Glomerular endothelial cell (primary cell): Measurements from ENCODE around the gene OR4A5. TPM values are rescaled to one million over a fixed set of nuclear protein-coding genes. Genes with fewer than 3 reads are reported as not detected.
"Not testable (repeated sequence)": the region's sequence is repeated elsewhere in the genome, so short reads cannot be mapped to it uniquely, and the experiment has no call there.

ENCODE experiments used
- DNase-seq: peaks from one replicate; pipeline ENCODE4 v3.0.0-alpha.2; 2011; ENCODE audit warnings: low read depth, low spot score; ENCODE audit errors: extremely low read depth
- total RNA-seq: library from RNA; depleted of rRNA; stranded (reverse); fragments of >200 nt; gene quantifications from 2 replicates; pipeline ENCODE4 v1.2.3, GENCODE V29; 2015

OR4A5 gene, protein sequence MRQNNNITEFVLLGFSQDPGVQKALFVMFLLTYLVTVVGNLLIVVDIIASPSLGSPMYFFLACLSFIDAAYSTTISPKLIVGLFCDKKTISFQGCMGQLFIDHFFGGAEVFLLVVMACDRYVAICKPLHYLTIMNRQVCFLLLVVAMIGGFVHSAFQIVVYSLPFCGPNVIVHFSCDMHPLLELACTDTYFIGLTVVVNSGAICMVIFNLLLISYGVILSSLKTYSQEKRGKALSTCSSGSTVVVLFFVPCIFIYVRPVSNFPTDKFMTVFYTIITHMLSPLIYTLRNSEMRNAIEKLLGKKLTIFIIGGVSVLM
- not detected in 2 replicates for total RNA-seq

DNA sequence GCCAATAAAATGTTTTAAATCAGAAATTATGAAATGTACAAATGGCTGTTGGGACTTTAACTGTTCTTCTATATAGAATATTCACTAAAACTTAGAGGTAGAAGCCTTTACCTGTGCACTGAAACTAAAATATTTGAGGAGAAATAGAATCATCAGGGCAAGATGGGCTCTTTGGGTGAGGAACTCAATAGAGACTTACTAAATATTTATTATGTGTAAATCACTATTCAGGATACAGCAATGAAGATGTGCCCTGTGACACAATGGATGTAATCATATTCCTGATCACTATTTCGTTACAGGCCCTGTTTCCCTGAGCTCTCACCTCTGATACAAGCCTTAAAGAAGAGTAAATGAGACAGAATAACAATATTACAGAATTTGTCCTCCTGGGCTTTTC, at the start of gene OR4A5:
Gene OR4A5, plus strand, starts transcription at position 301 of the 400 bp plus-strand sequence. Its CDS starts 53 bp downstream, at position 354.
- DNase-seq: not testable (repeated sequence)

- DNase-seq: not testable (repeated sequence)
Measured at GRCh38 chr11:54720094-54720493, 13.5 kb downstream of the OR4A5 start.

Other genes starting within 250 kb of the OR4A5 start
- gene OR4C46, start 102.8 kb upstream of the OR4A5 start, total RNA-seq: not detected in 2 replicates